ENCODE measurements around the gene SCYGR1.
"Not testable (repeated sequence)": the region's sequence is repeated elsewhere in the genome, so short reads cannot be mapped to it uniquely, and the experiment has no call there.

The SCYGR1 gene

DNA sequence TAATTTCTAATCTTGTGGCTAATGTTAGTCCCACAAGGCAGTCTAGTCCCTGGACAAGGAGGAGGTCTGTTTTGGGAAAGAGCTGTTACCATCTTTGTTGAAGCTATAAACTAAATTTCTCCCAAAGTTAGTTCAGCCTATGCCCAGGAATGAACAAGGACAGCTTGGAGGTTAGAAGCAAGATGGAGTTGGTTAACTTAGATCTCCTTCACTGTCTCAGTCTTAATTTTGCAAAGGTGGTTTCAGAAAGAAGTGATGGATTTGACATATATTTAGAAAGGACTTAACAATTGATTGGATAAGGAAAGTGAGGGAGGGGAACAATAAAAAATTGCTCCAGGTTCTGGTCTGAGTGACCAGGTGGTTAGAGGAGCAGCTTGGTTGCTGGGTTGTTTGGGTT, 14.6 kb upstream of the SCYGR1 start:
- no peak for DNase-seq

DNA sequence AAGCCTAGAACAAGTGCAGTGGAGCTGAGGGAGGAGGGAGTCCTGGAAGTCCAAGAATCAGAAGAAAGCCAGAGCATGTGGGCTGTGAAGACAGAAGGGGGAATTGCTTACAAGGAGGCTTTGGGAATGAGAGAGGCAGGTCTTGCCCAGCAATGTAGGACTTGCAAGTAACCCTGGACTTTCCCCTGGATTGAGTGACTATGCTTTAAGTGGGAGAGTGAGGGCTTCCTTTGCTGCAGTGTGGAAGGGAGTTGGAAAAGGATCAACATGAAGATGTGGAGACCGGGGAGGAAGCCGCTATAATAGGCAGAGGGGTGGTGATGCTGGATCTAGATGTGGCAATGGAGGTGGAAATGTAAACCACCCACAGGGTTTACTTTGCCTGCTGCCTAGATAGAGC, 13.8 kb upstream of the SCYGR1 start:
- no peak for DNase-seq

DNA sequence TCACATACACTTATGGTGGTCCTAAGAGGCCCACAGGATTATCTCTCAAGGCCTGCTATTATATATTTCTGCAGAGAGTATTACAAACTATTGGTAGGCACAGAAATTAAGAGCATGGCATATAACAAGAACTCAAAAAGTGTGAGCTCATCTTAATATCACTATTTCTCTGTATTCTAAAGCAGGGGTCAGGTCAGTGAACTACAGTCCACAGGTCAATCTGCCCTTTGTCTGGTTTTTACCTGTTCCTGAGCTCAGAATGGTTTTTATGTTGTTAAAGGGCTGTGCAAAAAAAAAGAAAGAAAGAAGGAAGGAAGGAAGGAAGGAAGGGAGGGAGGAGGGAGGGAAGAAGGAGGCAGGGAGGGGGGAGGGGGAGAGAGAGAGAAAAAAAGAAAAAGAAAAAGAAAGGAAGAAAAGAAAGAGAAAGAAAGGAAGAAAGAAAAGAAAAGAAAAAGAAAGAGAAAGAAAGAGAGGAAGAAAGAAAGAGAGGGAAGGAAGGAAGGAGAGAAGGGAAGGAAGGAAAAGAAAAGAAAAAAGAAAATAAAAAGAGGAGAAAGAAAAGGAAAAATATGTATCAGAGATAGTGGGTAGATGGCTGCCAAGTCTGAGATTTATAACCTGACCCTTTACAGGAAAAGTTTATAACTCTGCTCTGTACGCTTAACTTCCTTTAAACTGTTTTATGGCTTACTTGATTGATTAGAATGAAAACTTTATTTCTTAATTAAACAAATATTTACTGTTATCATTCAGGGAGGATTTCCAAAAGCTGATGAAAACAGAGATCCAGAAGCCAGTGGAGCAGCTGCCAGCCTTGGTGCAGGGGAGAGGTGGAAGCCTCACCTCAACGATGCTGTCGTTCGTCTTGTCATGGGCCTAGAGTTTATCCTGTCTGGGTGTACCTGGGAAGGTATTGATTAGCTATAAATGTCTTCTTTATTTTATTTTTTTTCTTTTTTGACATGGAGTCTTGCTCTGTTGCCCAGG, 11.2 kb upstream of the SCYGR1 start:
- no peak for DNase-seq

DNA sequence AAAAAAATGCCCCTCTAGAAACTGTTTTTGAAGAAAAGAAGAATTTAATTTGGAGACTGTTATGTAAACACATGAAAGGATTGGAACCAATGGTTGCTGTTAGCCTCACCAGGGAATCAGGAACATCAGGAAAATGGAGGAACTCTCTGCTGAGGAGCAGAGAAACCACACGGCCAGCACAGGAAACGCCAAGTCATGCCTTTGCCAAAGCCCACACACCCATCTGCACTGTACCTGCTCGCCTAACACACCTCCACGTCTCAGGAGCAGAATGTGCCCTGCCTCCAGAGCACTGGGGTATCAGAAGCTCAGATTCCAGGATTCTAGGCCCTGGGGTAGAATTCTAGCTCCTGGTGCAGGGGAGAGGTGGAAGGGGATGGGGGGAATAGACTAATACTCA, 9.8 kb upstream of the SCYGR1 start:
- no peak for DNase-seq

DNA sequence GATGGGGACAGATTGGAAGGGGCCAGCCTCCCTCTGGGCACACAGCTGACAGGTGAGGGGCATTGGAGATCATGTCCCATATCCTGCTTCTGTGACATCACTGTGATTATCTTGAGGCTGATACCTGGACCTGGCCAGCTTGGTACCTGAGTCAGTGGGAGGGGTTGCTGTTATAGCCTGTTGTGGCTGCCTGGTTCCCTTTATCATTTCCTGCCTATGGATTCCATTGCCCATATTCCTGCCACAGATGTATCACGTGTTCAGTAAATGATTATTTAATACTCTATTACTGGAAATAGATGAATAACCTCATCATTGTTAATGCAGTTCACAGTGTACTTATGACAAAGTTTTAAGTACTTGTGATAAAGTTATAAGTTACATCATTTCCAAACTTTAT, 7.8 kb upstream of the SCYGR1 start:
- DNase-seq = no peak

DNA sequence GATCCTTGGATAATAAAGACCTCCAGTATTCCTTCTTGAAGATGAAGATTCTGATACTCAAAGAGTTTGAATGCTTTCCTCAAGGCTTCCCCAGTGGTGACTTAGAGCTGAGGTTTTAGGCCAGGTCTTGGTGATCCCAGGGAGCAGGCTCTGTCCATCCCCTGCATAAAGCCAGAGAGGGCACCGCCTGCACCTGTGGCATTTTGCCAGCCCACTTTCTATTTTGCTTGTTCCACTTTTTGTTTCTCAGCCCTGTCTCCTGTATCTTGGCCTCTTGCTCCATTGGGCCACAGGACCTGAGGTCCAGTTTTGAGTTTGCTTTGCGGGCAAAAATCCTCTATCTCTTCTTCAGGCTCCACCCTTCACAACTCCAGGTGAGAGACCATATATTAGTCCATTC, 6.7 kb upstream of the SCYGR1 start:
- DNase-seq = no peak

DNA sequence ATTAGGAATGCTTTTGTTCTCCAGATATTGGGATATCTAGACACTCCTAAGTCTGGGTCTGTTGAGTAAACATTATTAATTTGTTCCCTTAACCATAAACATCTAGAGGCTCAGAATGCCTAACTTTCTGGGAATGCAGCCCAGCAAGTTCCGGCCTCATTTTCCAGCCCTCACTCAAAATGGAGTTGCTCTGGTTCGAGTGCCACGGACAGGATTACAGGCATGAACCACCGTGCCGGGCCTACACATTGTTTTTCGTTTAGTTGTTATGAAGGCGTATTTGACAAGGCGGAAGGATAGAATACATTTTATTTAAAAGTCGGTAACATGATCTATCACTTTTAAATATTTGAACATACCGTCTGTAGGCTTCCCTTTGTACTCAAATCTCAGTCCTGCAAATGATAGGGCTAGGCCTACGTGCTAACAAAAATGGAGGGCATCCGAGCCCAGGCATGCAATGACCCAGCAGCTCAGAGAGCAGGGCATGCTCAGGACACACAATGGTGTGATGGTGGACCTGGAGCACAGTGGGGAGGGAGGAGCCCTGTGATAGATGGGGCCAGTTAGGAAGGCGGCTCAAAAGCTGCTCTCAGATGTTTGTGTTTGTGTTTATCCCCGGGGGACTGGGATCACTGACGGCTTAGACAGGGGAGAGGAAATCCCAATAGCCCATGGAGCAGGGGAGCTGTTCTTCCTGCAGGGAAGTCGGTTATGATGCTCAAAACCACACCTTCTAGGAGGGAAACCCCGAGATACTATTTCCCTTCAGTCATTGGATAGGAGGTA, 2.9 kb upstream of the SCYGR1 start:
- no peak for DNase-seq

DNA sequence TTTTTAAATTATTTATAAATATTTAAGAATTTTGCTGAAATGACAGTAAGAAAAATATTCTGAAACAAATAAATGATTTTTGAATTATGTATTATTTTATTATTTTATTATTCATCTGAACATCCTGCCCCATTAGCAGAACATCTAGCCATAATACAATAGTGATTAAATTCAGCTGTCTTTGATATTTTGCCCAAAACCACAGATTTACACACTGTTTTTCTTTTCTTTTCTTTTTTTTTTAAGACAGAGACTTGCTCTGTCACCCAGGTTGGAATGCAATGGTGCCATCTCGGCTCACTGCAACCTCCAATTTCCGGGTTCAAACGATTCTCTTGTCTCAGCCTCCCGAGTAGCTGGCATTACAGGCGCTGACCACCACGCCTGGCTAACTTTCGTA, 1.9 kb upstream of the SCYGR1 start:
- DNase-seq = no peak

DNA sequence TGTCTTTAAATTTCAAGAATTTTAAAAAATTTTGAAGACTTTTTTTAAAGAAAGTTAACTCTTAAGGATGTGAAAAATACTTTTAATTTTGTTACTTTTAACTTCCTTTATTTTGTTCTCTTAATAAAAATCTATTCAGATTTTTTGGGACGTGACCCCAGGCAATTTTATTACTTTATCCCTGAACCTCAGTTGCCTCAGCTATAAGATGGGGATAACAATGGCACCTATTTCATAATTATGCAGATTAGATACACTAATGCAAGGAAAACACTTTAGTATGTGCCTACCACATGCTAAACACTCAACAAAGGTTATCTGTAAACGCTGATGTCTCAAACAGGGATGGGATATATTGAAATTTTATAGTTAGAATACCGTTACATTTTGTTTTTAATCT, 1.5 kb upstream of the SCYGR1 start:
- DNase-seq = no peak

DNA sequence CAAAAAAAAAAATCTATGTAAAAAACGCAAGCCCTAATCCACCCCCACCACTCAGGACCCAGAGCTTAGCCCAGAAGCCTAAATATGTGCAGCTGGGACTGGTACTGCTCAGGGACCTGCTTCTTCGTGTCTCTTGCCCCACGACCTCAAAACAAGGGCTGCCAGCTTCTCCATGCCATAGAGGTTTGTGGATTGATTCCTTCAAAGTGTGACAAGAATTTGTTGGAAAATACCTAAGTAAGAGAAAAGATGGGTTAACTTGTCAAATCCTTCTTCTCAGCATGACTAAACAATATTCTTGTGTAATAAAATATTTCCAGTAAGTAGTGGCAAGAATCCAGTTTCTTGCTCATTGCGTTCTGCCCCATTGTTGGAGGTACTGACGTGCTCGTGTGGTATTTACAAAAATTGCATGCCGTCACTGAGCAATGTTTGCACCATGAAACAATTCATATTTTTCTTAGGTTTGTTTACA, 825 bp upstream of the SCYGR1 start:
- DNase-seq = no peak

DNA sequence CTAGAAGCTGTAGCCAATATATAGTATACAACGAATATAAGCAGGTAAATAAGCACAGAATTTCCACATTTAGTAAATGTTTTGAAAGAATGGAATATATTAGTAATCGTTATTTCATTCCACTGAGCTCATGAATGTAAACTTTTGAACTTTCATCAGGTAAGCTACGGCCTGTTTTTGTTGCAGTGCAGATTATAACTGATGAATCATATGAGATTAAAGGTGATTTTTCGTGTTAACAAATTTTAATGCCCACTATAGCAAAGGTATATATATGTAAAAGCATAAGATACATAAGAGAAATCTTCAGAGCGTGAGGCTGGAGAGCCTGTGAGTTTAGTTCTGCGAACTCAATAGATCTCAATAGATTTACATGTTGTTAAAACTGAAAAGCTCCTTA, 1.1 kb downstream of the SCYGR1 start:
- no peak for DNase-seq

DNA sequence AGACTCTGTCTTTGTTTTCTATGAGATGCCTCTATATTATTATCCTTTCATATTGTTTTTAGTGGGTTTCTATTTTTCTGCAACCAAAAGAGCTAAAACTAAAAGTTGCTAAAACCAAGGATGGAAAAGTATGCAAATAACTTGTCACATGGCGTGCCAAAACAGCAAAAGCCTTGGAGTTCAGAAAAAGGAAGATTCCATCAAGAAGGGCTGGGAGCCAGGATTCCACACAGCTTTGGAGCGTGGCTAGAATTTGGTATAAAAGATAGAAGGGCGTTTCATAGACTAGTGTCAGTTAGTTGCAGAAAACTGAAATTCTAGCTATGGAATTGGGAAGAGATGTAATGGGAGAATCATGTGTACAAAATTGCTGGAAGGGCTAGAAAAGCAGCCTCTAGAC, 4.1 kb downstream of the SCYGR1 start:
- DNase-seq = no peak

DNA sequence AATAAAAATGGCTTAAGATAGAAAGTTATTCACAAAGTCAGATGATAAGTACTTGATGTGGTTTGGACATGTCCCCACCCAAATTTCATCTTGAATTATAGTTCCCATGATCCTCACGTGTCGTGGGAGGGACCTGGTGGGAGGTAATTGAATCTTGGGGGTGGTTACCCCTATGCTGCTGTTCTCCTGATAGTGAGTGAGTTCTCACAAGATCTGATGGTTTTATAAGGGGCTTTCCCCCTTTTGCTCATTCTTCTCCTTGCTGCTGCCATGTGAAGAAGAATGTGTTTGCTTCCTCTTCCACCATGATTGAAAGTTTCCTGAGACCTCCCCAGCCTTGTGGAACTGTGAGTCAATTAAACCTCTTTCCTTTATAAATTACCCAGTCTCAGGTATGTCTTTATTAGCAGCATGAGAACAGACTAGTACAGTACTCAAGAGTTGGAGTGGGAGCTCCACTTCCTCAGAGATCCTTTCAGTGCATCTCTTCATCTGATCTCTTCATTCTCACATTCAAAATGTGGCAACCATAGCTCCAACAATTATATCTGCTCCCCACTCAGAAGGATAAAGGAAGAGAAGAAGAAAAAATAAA, 5.4 kb downstream of the SCYGR1 start:
- not testable (repeated sequence) for DNase-seq

DNA sequence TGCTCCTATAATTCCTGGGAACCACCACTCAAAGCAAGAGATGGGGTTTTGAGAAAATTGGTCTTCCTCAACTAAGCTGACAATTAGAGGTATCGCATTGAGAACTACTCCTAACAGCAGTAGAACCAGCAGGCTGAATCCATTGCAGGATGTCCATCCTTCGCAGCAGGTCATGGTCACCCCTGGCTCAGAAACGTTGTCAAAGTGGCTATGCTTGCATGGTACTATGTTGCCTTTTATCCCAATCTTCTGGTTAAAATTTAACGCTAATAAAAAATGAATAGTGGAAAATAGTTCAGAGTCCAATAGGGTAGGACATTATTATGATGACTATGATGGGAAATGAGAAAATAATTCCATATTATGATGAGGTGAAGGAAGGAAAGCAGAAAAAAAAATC, 8.7 kb downstream of the SCYGR1 start, which contains the start of gene TM4SF20:
Gene TM4SF20 (minus strand): TSS at position 212 of the 400 bp plus-strand sequence. CDS start 38 bp downstream, at position 174.
- DNase-seq = no peak

DNA sequence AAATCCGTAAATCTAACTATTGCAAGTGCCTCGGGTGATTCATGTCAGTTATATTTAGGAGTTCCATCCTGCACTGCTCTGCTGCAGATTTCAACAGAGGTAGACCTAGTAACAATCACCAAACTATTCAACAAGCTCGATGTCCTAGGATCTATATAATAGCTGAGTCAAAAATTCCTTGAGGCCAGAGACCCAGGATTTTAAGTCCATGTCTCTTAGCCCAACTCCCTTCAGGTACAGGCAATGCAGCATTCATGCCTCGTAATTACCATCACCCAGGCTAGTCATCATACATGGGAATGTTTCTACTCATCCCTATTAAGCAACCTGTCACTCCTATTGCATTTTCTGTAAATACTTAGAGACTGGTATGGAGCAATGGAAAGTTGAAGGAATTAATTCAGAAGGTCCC, 9.4 kb downstream of the SCYGR1 start:
- DNase-seq = no peak

DNA sequence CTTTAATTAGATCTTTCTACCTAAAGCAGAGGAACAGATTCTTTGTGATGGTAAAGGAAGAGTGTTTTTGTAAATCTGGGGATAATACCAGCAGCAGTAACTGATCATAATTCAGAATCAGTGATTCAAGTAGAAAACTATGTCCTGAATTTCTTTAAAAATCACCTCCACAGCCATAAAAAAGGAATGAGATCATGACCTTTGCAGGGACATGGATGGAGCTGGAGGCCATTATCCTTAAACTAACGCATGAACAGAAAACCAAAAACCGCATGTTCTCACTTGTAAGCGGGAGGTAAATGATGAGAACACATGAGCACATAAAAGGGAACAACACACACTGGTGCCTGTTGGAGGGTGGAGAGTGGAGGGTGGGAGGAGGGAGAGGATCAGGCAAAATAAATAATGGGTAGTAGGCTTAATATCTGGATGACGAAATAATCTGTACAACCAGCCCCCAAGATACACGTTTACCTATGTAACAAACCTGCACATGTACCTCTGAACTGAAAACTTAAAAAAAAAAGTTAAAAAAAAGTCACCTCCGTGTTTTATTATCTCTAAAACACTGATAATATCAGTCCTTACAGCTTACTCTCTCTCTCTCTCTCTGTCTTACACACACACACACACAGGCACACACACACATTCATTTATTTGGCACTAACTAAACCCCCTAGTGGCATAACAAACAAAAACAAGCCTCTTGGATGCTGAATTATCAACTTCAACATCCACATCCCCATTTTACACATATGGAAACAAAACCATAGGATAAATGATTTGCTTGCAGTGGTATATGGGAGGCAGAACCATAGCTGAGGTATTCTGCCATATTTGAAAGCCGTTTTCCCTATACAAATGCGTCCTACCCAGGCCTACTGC, 10.0 kb downstream of the SCYGR1 start:
- DNase-seq = no peak

DNA sequence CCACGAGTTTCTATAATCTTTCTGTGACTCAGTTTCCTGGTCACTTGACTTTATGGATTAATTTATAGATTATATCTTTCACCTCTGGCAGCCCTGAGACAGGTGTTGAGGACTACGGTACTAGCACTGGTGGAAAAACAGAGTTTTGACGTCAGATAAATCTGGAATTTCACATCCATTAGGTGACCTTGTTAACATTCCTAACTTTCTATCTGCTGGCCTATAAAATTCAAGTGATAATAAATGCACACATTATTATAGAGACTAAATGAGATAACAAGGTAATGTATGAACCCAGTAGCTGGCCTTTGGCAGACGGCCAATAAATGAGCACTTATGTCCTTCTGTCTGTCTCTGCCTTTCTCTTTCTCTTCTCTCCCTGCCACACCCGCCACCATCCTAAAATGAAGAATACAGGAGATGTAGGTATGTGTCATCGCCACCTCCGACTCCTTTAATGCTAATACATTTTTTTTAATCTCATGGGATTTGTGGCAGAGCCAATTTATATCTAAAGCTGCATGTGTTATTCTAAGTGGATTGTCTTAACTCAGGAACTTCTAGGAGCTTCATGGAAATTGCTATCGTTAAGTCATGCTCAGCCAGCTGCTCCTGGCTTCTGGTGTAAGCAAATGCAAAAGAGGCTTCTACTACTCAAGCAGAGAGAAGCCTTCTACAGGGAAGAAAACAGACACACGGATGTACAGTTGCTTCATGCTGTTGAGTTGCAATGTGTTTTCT, 10.9 kb downstream of the SCYGR1 start:
- no peak for DNase-seq

DNA sequence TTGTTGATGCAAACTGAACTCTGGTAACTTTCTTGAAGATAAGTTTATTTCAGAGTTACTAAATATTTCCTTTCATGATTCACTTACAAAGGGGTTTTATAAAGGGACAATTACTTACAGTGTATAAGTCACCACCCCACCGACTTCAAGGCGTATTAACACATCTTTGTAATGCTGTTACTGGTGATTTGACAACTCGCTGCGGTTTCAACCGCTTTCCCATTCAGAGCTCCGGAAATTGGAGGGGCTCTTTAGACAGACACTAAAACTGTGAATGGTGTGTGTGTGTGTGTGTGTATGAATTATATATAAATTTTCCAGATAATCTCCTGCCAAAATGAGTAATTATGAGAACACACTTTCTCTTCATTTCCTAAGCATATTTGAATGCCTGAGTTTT, 13.6 kb downstream of the SCYGR1 start:
- peak; percentile 56 to 77 for DNase-seq

DNA sequence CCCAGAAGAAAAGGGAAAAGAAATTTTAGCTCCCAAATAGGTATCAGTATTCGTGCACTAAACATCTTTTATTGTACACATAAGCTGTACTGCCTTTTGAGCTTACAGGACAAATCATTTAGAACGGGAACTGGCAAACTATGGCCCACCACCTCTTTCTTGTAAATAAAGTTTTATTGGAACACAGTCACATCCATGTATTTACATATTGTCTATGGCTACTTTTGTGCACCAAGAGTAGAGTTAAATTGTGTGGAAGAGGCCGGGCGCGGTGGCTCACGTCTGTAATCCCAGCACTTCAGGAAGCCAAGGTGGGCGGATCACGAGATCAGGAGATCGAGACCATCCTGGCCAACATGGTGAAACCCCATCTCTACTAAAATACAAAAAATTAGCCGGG, 14.4 kb downstream of the SCYGR1 start:
- no peak for DNase-seq

DNA sequence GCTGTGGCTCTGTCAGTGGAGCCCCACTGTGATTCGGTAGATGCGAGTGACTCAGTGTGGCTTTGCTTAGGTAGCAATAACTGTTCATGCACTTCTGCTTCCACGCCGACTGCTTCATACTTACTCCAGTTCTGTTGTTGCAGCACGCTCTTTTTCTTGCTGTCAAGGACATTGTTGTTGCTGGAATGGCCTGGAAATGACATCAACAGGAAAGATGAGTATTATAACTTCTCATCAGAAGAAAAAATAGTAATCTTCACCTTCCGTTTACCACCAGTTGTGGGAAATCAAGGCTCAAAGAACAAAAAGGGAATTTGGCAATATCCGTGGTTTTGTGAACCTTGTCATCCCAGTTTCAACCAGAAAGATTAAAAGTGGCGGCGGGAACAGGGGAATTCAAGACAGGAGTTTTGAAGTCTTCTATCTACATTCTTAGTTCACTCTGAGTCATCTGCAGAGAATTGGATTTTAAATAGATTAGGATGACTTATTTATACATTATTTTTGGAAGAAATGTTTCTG, 16.9 kb downstream of the SCYGR1 start:
- DNase-seq = peak; percentile 74 to 76

DNA sequence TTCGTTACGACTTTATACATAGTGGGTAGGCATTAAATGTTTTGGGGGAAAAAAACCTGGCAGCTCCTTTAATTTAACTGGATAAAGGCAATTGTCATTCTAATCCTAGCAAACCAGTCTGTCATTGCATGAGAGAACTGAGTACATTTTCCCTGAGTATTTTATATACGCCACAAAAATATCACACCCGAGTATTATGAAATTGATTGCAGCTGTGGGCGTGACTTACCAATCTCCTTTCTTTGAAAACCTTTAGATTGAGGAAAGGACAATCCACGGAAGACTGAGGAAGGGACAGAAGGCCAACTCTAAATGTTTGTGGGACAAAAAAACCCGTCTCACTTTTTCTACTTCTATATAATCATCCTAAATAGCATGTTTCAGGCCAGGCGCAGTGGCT, 17.7 kb downstream of the SCYGR1 start:
- DNase-seq = no peak

All from AML-193 (cell line).